HG02759 (cell line): Measurements from ENCODE around the gene IMPDH1.

Source experiments
- ATAC-seq: cut with Tn5 transposase; IDR thresholded peaks from one replicate; pipeline ENCODE4 v1.9.1; 2021; ENCODE audit warnings: mild to moderate bottlenecking, moderate library complexity; ENCODE audit not compliant: unreplicated experiment

Gene IMPDH1

DNA sequence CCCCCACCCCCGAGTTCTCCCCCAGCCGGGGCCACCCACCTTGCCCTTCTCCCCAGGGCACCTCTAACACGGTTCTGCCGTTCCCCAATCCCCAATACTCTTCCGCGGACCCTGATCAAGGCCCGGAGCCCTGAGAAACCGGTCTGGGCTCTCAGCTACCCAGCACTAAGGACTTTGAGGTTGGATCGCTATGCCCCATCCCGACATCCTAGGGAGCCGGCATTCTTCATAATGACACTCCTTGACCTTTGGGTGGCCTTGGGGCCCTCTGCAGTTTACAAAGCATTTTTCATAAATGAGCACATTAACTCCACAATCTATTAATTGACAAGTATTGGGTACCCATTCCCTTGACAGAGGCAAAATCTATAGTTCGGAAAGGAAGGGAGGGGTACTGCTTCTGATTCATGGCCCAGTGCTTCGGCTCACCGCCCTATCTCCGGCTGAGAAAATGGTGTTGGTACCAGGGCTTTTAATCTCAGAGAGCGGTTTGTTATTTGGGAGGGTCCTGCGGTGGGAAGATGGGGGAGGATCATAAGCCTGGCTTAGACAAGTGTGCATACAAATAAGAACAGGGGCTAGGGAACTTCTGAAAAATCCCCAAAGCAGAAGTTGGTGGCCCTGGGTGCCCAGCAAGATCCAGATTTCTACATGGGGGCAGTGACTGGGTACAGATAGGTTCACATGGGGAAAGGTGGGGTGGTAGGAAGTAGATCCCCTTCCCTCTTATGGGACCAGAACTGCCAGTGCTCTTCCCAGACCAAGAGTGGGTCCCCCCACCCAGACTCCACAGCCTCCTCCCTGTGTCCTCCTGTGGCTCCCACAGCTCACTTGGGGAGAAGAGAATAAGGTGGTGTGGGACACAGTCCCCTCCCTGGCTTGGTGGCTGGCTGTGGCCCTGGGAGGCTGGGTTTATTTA, 3.2 kb downstream of the IMPDH1 start:
- no peak for ATAC-seq

DNA sequence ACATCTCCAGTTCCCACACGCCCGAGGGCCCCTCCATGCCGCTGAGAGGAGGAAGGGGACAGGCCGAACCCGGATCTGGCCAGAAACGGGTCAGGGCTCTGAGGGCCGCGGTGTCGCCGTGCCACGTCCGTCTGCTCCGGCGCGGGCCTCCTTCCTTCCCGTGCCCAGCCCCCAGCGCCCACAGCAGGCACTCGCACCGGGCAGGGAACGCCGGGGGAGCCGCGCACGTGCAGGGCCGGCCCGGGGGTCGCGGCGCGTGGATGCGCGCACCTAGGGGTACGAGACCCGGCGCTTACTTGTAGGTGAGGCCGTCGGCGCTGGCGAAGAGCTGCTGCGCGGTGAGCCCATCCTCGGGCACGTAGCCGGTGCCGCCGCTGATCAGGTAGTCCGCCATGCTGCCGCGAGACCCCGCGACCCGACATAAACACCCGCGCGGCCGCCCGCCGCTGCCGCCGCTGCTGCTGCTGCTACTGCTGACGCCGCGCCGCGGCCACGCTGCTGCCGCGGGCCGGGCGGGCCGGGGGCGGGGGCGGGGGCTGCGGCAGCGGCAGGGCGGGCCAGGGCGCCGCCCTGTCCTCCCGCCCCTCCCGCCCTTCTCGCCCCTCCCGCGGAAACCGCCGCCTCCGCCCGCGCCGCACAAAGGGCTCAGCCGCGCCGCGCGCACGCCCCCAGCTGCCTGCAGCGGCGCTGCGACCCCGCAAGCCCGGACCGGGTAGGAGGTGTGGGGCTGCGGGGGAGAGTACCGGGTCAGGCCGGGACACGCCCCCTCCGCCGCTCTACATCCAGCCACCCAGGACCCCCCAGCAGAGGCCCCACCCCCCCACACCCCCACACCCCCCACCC, 4.1 kb downstream of the IMPDH1 start:
- peak; percentile 21 for ATAC-seq

DNA sequence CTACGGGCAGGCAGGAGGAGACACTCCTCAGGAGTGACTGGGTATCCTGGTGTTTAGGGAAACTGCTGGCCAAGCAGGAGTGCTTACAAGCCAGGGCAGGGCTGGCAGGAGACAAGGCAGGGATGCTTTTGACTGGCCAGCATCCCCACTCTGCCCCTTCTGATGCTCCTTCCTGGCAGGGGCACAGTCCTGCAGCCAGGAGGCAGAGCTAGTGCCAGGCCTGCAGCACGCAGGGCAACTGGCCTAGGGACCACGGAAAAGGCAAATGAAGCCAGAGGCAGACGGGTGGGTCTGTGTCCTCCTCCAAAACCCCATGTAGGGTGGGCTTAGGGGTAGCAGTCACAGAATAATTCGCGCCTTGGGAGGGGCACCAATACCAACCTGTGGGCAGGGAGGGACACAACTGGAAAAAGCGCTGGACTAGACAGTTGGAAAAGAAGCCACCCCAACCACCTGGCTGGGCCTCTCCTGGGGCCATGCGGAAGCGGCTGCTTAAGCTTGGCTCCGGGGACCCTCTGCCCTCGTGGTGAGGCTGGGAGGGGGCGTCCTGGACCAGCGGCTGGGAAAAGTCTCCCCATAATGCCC, 4.8 kb downstream of the IMPDH1 start:
- no peak for ATAC-seq

DNA sequence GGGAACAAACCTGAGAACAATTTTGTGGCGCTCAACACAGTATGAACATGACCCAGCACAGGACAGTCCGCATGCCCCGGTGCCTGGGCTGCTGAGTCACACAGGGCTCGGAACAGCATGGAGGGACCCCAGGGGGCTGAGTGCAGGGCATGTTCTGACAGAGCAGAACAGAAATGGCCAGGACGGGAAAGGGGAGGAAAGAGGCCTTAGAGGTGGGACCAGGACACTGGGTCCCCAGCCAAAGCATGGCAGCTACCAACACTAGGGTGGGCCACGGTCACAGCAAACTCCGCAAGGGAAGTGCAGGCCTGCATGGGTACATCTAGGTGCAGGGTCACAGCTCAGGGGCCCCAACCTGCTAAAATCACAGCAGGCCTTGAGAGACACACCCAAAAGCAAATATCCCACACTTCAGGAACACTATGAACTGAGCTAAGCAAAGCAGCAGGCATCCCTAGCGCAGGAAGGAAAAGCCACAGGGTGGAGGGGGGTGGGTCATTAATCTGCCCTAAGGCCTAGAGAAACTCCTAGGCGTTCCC, 5.6 kb downstream of the IMPDH1 start:
- no peak for ATAC-seq

DNA sequence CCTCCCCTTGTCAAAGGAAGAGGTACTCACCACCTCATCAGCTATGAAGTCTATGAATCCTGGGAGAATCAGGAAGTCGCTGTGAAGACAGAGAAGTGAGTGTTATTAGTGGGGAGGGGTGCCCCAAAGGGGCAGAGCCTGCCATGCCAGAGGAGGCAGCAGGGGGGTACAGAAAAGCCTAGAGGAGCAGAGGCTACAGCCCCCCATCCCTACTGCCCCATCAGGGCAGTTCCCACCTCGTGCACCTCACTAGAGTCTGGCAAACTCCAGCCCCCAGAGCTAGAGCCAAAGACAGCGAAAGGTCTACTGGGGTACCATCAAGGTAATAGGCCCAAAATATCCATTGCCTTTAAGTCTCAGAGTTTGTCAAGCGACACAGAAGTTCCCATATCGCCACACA, 6.1 kb downstream of the IMPDH1 start:
- ATAC-seq: no peak

DNA sequence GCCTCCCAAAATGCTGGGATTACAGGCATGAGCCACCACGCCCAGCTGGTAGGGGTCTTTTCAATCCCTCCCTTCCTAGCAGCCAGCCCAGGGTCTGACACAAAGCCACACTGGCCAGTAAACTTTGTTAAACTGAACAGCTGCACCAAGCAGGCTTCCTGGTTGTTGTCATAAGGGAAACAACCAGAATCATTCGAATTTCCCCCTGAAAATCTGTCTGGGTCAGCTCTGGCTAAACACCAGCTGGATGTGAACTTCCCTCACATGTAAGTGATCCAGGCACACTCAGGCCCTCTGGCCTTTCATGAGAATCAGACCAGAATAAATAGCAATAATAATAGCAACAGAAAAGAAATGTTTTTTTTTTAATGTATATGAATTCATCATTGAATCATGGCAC, 7.4 kb downstream of the IMPDH1 start:
- ATAC-seq: no peak

DNA sequence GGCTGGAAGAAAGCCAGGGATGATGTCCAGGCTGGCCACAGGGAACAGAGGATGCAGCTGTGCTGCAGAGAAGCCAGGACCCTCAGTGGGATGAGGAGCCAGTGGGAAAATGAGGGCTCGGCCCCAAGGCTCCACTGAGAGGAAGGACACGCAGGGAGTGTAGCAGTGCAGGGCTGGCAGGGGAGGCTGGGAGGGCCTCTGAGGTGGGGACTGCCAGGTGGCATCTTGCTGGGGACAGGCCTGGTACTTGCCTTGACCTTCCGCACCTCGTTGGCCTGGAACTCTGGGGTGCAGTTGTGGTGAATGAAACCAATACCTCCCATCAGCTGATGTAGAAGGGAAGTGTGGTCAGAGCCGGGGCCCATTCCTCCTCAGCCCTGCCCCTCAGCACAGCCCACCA, 9.2 kb downstream of the IMPDH1 start:
- no peak for ATAC-seq

DNA sequence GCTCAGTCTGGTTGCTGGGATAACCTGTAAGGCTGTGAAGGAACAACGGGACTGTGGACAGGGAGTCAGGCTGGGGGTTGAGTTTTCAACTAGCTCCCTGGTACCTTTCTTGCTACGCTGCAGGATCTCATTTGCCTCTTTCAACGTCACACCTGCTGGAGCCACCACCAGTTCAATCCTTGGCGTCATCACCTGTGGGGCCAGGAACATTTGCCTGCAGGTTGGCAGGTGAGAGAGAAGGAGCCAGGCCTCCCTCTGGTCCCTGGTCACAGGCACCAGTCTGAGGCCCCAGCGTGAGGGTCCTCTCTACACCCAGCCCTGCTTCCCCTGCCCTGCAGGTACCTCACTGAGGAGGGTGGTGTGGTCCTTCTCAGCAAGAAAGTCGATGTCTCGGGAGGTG, 9.8 kb downstream of the IMPDH1 start:
- no peak for ATAC-seq

DNA sequence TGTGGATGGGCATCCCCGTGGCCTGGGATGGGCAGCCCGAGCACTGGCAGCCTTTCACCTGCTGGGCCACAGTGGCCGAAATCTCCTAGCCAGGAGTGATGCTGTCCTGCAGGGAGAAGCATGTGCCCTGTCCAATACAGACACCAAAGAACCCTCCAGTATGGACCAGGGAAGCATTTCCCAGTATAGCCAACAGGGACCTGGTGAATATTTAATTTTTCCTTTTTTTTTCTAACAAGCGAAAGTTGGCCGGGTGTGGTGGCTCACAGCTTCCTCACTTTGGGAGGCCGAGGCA, 11.0 kb downstream of the IMPDH1 start:
- ATAC-seq: peak; percentile 25

DNA sequence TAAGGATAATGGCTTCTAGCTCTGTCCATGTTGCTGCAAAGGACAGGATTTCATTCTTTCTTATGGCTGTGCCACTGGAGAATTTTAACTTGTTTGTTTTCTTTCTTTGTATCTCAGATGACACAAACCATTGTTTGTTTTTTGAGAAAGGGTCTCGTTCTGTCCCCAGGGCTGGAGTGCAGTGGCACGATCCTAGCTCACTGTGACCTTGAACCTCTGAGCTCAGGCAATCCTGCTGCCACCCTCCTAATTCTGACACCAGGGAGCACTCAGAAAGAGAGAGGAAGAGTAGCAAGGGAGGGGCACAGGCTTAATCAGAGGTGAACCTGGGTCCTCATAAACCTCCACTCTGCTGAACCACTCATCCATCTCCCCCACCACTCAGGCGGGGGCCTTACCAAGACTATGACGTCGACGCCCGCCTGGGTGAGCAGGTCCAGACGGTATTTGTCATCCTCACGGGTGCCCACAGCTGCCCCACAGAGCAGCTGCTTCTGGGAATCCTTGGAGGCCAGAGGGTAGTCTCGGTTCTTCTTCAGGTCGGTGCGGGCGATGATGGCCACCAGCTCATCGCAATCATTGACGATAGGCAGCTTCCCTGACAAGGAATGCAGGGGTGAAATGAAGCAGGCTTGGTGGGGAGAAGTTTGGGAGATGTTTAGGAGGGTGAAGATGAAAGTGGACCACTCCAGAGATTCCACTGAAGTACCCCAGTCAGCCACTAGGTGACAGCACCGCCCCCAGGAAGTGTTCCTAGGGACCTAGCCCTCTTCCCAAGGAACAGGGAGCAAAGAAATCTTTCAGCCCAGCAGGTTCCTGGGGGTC, 11.6 kb downstream of the IMPDH1 start:
- peak; percentile 56 for ATAC-seq

DNA sequence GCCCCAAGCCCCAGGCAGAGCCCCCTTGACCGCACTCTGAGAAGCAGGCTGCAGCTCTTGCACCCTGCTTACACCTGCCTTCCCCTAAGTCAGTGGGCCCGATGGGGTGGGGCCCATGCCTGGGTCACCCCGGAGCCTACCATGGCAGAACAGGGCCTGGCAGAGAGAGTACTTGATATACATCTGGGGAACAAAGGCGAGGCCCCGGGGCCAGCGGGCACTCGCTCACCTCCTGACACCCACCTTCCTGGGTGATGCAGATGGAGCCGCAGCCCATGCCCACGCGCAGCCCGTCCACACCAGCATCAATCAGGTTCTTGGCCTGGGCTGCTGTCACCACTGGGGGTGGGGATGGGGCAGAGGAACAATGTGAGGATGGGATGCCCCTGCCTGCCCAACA, 13.4 kb downstream of the IMPDH1 start:
- no peak for ATAC-seq

DNA sequence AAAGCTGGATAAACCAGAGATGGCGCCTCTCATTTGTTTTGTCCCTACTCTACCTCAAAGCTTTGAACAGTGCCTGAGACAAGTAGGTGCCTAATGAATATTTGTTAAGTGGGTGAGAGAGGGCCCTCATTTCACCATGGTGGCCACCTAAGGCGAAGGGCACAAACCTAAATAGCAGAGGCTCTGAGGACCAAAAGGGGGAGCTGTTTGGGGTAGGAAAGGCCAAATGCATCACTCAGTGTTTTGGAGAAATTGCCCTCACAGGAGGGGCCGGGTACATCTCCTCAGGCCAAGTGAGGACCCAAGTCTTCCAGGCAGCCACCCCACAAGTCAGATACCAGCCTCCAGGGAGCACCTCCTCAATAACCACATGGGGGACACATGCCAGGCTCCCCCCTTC, 14.0 kb downstream of the IMPDH1 start:
- no peak for ATAC-seq

DNA sequence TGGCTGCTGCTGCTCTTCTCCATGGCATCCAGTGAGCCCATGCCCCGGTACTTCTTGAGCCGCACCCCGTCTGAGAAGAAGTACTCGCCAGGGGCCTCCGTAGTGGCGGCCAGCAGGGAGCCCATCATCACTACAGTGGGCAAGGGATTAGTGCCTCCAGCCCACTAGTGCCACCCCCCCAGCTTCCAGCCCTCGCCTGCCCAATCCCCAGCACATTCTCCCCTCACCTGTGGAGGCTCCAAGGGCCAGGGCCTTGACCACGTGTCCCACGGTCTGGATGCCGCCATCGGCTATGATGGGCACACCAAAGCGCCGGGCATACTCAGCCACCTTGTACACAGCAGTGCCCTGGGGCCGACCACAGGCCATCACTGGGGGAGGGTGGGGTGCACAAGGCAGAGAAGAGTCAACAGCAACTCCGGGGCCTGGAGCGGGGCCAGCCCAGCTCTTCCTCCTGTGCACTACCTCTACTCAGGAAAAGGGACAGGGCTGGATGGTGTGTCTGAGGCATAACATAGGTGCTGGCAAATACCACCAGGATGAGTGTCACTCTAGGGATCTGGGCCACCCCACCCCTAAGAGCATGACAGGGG, 14.8 kb downstream of the IMPDH1 start:
- no peak for ATAC-seq

DNA sequence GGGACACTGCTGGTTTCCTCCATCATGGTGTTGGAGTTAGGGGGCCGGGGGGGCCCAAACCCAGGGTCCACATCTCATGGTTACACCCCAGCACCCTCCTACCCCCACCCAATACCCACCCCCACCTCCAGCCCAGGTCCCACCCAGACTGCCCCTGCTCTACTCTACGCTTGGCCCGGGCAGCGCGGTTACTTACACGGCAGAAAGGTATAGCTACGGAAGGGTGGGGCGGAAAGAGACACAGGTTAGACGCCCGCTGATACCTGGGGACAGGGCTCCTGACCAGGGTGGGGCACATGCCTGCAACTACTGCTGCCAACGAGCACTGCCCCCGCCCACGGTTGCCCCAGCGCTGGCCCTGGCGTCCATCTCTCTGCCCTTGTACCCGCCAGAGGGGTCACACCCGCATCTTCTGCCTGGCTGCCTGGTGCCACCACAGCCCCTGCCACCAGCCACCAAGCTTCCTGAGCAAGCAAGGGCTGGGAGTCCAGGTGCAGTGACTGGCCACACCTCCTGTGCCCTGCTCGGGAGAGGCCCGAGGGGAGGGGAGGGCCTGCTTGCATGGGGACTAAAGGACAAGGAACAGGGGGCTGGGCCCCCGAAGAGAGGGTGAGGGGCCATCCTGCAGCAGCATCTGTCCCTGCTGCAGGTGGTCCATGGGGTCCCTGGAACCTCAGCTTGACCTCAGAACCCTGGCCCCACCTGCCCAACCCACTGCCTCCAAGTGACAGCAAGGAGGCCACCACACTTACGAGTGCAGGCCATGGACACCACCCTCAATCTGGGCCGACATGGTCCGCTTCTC, 16.1 kb downstream of the IMPDH1 start:
- ATAC-seq: no peak

DNA sequence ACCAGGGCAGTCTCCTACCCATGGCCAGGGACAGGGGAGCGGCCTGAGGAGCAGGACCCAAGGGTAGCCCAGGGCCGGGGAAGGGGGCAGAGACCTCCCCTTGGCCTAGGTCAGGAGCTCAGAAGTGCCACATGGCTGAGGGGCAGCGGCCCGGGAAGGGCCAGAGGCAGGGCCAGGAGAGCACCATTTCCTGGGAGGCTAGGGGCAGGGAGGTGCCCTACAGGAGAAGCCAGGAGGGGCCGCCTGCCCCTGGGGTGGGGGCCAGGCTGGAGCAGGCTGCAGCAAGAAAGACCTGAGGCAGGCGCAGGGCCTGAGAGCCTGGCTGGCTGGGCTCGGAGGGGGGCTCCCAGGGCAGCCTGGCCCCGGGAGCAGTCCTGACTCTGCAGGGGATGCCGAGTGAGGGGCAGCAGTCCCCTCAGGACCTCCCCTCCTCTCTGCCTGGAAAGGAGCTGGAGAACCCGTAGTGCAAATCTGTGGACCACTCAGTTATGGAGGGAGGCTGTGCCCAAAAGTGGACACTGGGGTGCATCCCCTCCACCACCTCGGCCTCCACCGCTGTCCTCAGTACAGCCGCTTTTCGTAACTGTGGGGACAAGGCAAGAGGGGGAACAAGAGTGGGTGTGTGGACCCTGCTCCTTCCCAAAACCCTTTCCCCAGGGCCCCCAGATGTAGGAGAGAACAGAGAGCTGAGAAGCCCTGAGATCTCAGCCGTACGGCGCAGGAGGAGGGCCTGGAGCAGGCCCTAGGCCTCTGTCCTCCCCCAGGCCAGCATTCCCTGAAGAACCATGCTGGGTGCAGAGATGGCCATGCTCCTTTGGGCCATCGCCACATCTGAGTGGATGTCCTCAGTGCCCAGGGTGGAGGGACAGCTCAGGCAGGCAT, 17.1 kb downstream of the IMPDH1 start:
- no peak for ATAC-seq

DNA sequence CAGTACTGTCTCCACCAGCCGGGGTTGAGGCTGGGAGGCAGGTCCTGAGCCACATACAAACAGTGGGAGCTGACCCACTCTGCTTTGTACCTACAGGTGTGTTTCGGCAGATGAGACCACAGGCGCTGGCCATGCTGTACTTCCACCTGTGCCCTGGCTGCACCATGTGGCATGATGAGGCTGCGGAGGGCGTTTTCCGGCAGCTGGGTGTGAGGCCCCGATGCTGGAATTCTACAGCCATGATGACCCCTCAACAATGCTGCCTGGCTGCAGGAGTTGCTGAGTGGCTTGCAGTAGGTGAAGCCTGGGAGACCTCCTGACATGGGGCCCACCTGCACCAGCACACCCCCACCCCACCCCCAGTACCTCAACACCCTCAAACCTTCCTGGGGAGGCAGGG, 18.0 kb downstream of the IMPDH1 start:
- no peak for ATAC-seq

DNA sequence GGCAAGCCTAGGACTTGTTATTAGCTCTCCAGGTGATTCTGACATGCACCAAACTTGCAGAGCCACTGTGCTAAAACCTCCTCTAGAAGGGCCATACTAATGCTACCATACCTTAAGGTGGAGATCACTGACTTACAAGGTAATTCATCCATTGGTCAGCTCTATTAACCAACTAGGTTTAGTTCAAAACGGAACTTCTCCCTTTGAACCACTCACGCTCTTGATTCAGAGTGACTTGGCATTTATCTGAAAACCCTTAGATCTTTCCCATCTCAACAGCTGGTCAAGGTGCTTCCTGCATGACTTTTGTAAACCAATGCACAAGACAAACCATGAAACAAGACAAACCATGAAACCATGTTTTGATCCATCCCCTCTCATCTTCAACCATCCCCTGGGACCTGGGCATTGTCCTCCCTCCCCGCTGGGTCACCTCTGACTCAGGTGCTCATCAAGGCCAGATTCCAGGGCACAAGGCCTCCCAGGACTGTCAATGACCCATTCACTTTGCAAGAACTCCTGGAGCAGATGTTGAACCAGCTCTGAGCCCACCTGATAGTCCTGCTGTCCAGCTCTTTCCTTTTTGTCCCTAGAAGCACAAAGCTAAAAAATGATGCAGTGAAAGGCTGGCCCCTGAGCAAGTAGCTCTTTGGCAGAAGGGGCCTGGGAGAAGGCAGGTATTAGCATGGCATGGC, 18.8 kb downstream of the IMPDH1 start:
- no peak for ATAC-seq
